Hematopoietic multipotent progenitor cell treated with erythropoietin and hydrocortisone succinate and interleukin-3 and kit ligand, for 8 days (in vitro differentiated cells): ENCODE results near the gene PRKAB2.

ENCODE experiments used
- DNase-seq: peaks from one replicate; pipeline ENCODE4 v3.0.0-alpha.2; 2015

The PRKAB2 gene, protein sequence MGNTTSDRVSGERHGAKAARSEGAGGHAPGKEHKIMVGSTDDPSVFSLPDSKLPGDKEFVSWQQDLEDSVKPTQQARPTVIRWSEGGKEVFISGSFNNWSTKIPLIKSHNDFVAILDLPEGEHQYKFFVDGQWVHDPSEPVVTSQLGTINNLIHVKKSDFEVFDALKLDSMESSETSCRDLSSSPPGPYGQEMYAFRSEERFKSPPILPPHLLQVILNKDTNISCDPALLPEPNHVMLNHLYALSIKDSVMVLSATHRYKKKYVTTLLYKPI

GRCh38 chr1:147172168-147173016 lies at the start of gene PRKAB2:
Gene PRKAB2, minus strand, starts transcription at chr1:147172470. Its CDS starts 326 bp downstream, at chr1:147172144.
- peak; percentile 93 for DNase-seq

GRCh38 chr1:147218606-147219005 lies 46.3 kb upstream of the PRKAB2 start:
- DNase-seq = no peak

DNA sequence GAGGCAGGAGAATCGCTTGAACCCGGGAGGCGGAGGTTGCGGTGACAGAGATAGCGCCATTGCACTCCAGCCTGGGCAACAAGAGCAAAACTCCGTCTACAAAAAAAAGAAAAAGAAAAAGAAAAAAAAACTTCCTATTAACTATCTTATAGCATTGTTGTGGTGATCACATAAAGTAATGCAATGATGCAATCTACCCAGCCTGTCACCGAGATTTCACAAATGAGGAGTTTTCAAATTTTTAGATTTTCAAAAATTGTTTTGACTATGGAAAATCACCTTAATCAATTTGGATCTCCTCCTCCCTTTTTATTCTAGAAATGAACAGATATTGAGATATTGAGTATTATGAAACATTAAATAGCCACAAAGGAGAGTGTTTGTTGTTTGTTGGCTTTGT lies 44.9 kb upstream of the PRKAB2 start:
- no peak for DNase-seq

DNA sequence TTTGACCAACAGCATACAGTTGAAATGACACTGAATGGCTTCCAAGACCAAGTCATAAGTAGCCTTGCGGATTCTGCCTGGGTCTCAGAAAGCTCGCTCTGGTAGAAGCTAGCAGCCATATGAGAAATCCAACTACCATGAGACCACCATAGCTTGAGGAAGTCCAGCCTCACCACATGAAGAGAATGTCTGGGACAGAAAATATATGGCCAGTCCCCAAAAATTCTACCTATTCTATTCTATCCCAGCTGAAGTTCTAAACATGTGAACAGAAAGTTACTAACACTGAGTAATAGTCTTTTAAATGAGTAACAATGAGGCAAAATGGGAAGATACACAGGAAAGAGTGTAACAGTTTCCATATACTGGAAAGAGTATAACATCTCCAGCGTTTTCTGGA lies 43.9 kb upstream of the PRKAB2 start:
- DNase-seq = no peak

- no peak for DNase-seq
Measured at GRCh38 chr1:147215540-147215916, 43.3 kb upstream of the PRKAB2 start.

DNA sequence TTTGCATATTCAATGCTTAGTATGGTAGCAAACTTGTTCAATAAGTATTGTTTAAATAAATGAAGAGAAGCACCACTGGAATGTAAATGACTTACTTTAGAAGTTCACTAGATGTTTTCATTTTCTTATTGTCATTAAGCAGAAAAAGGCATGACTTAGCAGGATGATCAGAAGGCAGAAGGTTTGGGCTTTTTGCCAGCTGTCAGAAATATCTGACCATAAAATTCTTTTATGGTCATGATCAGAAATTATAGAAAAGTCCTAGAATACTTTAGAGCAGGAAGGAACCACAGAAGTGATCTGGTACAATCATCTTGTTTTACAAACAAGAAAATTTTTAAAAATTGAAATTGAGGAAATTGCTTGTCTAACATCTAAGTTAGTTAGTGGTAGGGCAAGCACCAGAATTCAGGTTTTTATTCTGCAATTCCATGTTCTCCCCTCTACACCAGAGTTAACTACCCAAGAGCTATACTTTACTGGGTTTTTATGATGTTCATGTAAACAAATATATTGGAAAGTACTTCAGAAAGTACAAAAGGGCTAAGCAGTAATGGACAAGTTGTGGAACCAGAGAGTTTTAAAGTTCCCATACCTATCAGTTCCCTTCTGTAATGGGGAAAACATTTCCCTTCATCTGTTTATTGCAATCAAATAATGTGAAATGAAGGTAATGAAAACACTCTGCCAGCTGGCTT lies 42.7 kb upstream of the PRKAB2 start:
- DNase-seq = peak; percentile 55

DNA sequence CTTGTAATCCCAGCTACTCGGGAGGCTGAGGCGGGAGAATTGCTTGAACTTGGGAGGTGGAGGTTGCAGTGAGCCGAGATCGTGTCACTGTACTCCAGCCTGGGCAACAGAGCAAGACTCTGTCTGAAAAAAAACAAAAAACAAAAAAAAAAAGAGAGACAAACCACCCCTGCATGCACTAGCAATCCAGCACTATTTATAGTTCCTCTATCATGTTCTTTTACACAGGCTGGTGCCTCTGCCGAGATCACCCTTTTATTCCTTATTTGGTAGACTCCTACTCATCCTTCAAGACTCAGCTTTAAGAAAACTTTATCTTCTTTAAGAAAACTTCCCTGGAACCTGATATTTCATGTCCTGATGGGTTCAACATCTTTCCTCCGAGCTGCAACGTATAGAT lies 42.1 kb upstream of the PRKAB2 start:
- no peak for DNase-seq

DNA sequence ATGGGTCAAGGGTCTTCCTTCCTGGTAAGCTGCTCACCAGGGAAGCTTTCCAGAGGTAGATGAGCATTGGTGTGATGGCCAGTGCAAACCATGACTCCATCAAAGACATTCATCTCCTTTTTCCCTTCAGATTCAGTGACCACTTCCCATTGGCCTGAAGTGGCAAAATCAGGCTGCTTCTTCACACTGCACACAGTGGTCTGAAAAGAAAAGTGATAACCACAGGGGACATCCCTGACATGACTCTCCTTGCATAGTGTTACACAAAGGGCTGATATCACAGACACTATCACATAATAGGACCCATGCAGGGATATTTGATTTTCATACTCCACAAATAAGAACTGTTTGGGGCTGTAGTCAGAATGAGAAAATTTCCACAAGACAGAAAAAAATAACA lies 41.0 kb upstream of the PRKAB2 start:
- DNase-seq = no peak

DNA sequence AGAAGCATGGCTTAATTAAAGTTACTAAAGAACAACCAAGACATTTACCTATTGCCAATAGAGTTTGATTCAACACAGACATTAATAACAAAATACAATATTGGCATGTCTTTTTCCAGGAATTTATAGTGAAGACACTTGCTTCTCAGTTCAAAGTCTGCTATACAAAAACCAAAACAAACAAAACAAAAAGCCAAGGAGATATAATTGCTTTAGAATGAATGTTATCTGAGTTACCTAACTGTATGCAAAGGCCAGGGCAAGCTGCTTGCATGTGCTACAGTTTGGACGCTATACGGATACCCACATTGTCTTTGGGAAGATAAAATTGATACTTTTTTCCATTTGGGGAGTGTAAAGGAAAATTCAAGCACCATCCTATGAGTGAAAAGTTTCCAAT lies 39.3 kb upstream of the PRKAB2 start:
- DNase-seq = no peak

DNA sequence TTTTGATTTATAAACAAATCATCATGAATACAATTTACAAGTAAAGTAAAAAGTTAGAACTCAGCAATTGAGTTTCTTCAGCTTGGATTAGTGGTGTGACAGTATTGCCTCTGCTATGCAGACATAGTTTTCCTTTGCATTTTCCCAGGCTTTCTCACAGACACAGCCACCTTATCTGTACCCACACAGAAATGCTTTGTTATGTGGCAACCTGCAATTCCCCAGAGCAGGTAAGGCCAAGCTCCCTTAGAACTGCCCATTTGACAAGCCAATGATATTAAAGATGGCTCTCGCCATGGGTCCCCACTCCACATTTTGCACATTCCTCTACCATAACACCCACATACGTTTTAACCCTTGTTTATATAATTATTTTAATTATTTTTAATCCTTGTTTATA lies 38.7 kb upstream of the PRKAB2 start:
- no peak for DNase-seq

DNA sequence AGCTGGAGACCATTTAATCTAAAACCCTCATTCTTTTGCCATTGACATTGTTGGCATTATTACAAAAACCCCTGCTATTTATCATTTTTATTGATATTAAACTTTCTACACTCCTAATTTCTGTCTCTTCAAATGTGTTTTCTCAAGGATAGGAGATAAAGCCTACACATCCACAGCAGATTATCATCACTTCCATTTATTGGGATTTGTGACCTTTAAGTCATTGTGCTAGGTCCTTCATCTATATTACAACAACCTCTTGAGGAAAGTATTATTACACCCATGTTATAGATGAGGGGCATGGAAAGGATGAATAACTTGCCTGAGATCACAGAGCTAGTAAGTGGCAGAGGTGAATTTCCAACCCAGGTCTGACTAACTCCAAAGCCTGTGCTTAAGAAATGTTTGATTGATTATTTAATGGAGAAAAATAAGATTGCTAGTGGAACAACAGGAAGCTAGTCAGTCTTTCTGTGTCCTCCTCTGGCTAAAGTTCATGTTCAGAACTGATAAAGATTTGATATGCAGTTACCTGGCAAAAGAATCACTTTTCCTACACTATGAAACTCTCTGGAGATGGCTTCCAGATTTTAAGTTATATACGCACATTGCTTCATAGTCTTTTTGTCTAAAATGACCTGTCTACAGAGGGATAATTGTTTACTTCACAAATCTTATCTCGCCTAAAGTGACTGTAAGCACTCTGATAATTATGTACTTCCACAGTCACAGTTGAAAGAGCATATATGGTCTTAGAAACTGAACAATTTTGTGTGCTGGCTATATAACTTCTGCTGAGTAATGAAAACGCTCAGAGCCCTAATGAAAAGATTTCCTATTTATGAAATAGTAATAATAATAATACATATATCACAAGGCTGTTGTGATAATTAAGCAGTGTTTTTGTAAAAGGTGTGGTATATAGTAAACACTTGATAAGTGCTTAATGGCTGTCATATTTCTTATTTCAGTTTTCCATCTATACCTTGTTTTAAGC lies 37.9 kb upstream of the PRKAB2 start:
- no peak for DNase-seq

- no peak for DNase-seq
Measured at GRCh38 chr1:147208619-147209018, 36.3 kb upstream of the PRKAB2 start.

DNA sequence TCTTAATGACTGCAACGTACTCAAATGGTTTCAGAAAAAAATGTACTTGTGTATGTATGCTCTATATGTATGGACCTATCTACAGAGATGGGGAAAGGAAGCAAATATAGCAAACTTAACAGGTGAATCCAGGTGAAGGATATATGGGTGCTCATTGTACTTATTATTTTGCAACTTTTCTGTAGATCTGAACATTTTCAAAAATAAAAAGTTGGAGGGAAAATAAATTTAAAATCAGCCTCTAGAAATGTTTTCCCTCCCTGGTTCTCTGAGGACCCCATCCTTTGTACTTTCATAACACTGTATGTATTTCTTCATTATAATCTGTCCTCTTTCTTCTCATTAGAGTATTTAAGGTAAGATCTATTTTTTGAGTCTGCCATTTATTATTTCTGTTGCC lies 34.9 kb upstream of the PRKAB2 start:
- no peak for DNase-seq

DNA sequence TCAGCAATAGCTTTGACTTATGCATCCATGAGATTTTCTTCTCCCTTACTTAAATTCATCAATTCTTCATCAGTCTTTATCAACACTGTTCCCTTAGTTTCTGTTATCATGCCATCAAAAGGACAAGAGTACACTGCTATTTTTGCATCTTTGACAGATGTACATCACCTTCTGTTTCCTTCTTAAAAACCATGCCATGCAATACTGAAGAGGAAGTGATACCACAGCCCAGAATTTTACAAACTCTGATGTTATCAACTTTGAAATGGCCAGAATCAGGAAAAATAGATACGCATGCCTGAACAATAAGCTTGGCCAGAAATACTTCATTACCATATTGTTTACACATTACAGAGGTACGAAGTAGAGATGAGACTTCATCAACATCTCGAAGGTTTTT lies 31.8 kb upstream of the PRKAB2 start:
- DNase-seq = no peak

- DNase-seq = no peak
Measured at GRCh38 chr1:147202576-147202975, 30.3 kb upstream of the PRKAB2 start.

GRCh38 chr1:147201786-147202185 lies 29.5 kb upstream of the PRKAB2 start:
- no peak for DNase-seq

- DNase-seq = no peak
Measured at GRCh38 chr1:147201276-147201675, 29.0 kb upstream of the PRKAB2 start.

- peak; percentile 69 for DNase-seq
Measured at GRCh38 chr1:147197324-147197723, 25.1 kb upstream of the PRKAB2 start.

GRCh38 chr1:147189514-147189913 lies 17.2 kb upstream of the PRKAB2 start:
- DNase-seq = no peak

GRCh38 chr1:147185432-147185831 lies 13.2 kb upstream of the PRKAB2 start:
- DNase-seq = no peak

- no peak for DNase-seq
Measured at GRCh38 chr1:147177611-147178380, 5.5 kb upstream of the PRKAB2 start.
